Lower leg skin (tissue), 4 donors: ENCODE data around the gene HDAC9. TPM values are rescaled to one million over a fixed set of nuclear protein-coding genes. Genes with fewer than 3 reads are reported as not detected.

Experiments used
- DNase-seq, 2 donors: peaks; one replicate each; pipeline ENCODE4 v3.0.0-alpha.2; 2019; ENCODE audit warnings: low spot score in 2 of 2
- H3K4me3 ChIP-seq: fragments of 200-600 bp; sonication (generic); 2 replicates; pipeline ENCODE4 v1.5.1; 2017; ENCODE audit warnings: mild to moderate bottlenecking, low read depth; ENCODE audit not compliant: poor library complexity, severe bottlenecking
- CTCF ChIP-seq, 3 donors: fragments of 450-650 bp; IDR thresholded peaks; one replicate each; pipeline ENCODE4 v1.5.1; 2016; ENCODE audit warnings: antibody characterized with exemption in 3 of 3, mild to moderate bottlenecking in 3 of 3, moderate library complexity in 2 of 3
- POLR2A ChIP-seq, 2 donors: fragments of 450-650 bp; IDR thresholded peaks; one replicate each; pipeline ENCODE4 v1.6.1; 2016 to 2017; ENCODE audit warnings: antibody characterized with exemption in 2 of 2, mild to moderate bottlenecking in 1 of 2, moderate library complexity in 1 of 2
- WGBS, 2 donors: methylation state at CpG; one replicate each; pipeline ENCODE4 v1.1.5; 2018; 5-methylcytosine and 5-hydroxymethylcytosine counted together
- intact Hi-C: fragments of 100-400 bp; cut with DNase I; formaldehyde crosslinking; loops from one replicate; pipeline ENCODE4 v1.15.0; 2023; ENCODE audit warnings: low total_unique reads
- total RNA-seq, 4 donors: library from RNA; depleted of rRNA; stranded (reverse); fragments of >200 nt; gene quantifications; one replicate each; pipeline ENCODE4 v1.1.0, GENCODE V29; 2016

Gene HDAC9
- total RNA-seq, 4 donors from 2014 or later, result 3.1 to 5.5 (median 4.7) TPM

- no peak overlapping the region for H3K4me3 ChIP-seq
- WGBS, 2 donors, result 51 to 71% methylated on average over 2 of the region's 2 CpGs
- intact Hi-C loops, result no loop called here
- TF ChIP-seq CTCF (IDR thresholded peaks at IDR 0.05) (no peak), POLR2A (IDR thresholded peaks at IDR 0.05) (no peak)
- DNase-seq, result no peak
These were observed 158.0 kb downstream of the HDAC9 start for GRCh38 chr7:18653381-18654155.

- no peak for TF ChIP-seq CTCF (IDR thresholded peaks at IDR 0.05)
- TF ChIP-seq POLR2A (IDR thresholded peaks at IDR 0.05), result no peak
- WGBS, 2 donors, result 74 to 82% methylated on average over 9 of the region's 9 CpGs
- H3K4me3 ChIP-seq, result no peak overlapping the region
- DNase-seq, result no peak
- intact Hi-C loops, result no loop called here
These were observed 159.2 kb downstream of the HDAC9 start for GRCh38 chr7:18654709-18655108.

GRCh38 chr7:18655506-18655905, 160.0 kb downstream of the HDAC9 start:
- intact Hi-C loops, result no loop called here
- 29 to 32% methylated on average over 3 of the region's 3 CpGs for WGBS, 2 donors
- TF ChIP-seq POLR2A (IDR thresholded peaks at IDR 0.05) (no peak), CTCF (IDR thresholded peaks at IDR 0.05) (no peak)
- no peak for DNase-seq
- H3K4me3 ChIP-seq, result no peak overlapping the region

- DNase-seq, result no peak
- intact Hi-C loops, result no loop called here
- H3K4me3 ChIP-seq, result no peak overlapping the region
- WGBS, 2 donors, result 73 to 85% methylated on average over 1 of the region's 1 CpG
- TF ChIP-seq POLR2A (IDR thresholded peaks at IDR 0.05), result no peak
- TF ChIP-seq CTCF (IDR thresholded peaks at IDR 0.05), result no peak
These were observed 160.4 kb downstream of the HDAC9 start for GRCh38 chr7:18655912-18656311.

GRCh38 chr7:18656362-18656761, 160.8 kb downstream of the HDAC9 start:
- intact Hi-C loops, result no loop called here
- no peak for TF ChIP-seq POLR2A (IDR thresholded peaks at IDR 0.05)
- TF ChIP-seq CTCF (IDR thresholded peaks at IDR 0.05), result no peak
- no peak for DNase-seq
- H3K4me3 ChIP-seq, result no peak overlapping the region

- DNase-seq, result no peak
- intact Hi-C loops, result no loop called here
- no peak overlapping the region for H3K4me3 ChIP-seq
- 72 to 74% methylated on average over 5 of the region's 5 CpGs for WGBS, 2 donors
- no peak for TF ChIP-seq POLR2A (IDR thresholded peaks at IDR 0.05)
- TF ChIP-seq CTCF (IDR thresholded peaks at IDR 0.05), result no peak
These were observed 164.2 kb downstream of the HDAC9 start for GRCh38 chr7:18659746-18660145.
